Parathyroid adenoma (tissue), 2 donors: ENCODE data around the gene PACSIN1.

ENCODE experiments used
- H2AFZ ChIP-seq: fragments of 300-600 bp; sonication (generic); one replicate; pipeline ENCODE4 v1.7.0; 2017; ENCODE audit warnings: antibody characterized with exemption, mild to moderate bottlenecking
- H3K27ac ChIP-seq: fragments of 300-600 bp; sonication (generic); one replicate; pipeline ENCODE4 v1.7.0; 2017
- H3K27me3 ChIP-seq: fragments of 300-600 bp; sonication (generic); one replicate; pipeline ENCODE4 v1.7.0; 2017; ENCODE audit warnings: low read length; ENCODE audit not compliant: control insufficient read depth, insufficient read depth
- H3K36me3 ChIP-seq: fragments of 300-600 bp; sonication (generic); one replicate; pipeline ENCODE4 v1.7.0; 2017; ENCODE audit warnings: low read length; ENCODE audit not compliant: control insufficient read depth, insufficient read depth
- H3K4me1 ChIP-seq: fragments of 300-600 bp; sonication (generic); one replicate; pipeline ENCODE4 v1.7.0; 2017; ENCODE audit warnings: control low read depth
- H3K4me2 ChIP-seq: fragments of 300-600 bp; sonication (generic); one replicate; pipeline ENCODE4 v1.7.0; 2017; ENCODE audit warnings: low read length
- H3K4me3 ChIP-seq: fragments of 300-600 bp; sonication (generic); one replicate; pipeline ENCODE4 v1.7.0; 2017; ENCODE audit warnings: low read depth, low read length
- H3K79me2 ChIP-seq: fragments of 300-600 bp; sonication (generic); one replicate; pipeline ENCODE4 v1.7.0; 2017; ENCODE audit warnings: control low read depth
- H3K9ac ChIP-seq: fragments of 300-600 bp; sonication (generic); one replicate; pipeline ENCODE4 v1.7.0; 2017; ENCODE audit warnings: mild to moderate bottlenecking
- H3K9me3 ChIP-seq: fragments of 300-600 bp; sonication (generic); one replicate; pipeline ENCODE4 v1.7.0; 2017; ENCODE audit warnings: low read length; ENCODE audit not compliant: control insufficient read depth
- CTCF ChIP-seq: fragments of 300-600 bp; sonication (generic); IDR thresholded peaks from one replicate; pipeline ENCODE4 v1.7.0; 2017; ENCODE audit warnings: antibody characterized with exemption, mild to moderate bottlenecking
- donor health status: primary hyperparathyroidism.

PACSIN1 gene

GRCh38 chr6:34568341-34569201 lies 102.7 kb downstream of the PACSIN1 start:
- no peak for TF ChIP-seq CTCF
- Histone ChIP-seq H3K27me3 (no peaks in the 10 kb centered on the region), H3K4me3 (no peak overlapping the region), H3K4me1 (no peaks in the 10 kb centered on the region), H3K4me2 (no peak overlapping the region), H3K36me3 (no peaks in the 10 kb centered on the region), H2AFZ (no peak overlapping the region), H3K79me2 (no peaks in the 10 kb centered on the region), H3K27ac (no peak overlapping the region), H3K9ac (no peak overlapping the region), H3K9me3 (no peaks in the 10 kb centered on the region)

- TF ChIP-seq CTCF, result no peak
Observed at GRCh38 chr6:34569361-34569973, 103.6 kb downstream of the PACSIN1 start.

GRCh38 chr6:34570066-34570833 lies 104.4 kb downstream of the PACSIN1 start:
- Histone ChIP-seq H3K4me2 (no peak overlapping the region), H3K4me1 (no peaks in the 10 kb centered on the region), H3K27ac (no peak overlapping the region), H3K9ac (no peak overlapping the region), H3K4me3 (no peak overlapping the region), H3K79me2 (no peaks in the 10 kb centered on the region), H3K27me3 (no peaks in the 10 kb centered on the region), H3K36me3 (no peaks in the 10 kb centered on the region), H3K9me3 (no peaks in the 10 kb centered on the region), H2AFZ (no peak overlapping the region)
- no peak for TF ChIP-seq CTCF

More at GRCh38 chr6:34569361-34569973, 103.6 kb downstream of the PACSIN1 start:
- Histone ChIP-seq H3K4me3 (no peak overlapping the region), H3K36me3 (no peaks in the 10 kb centered on the region), H3K27ac (no peak overlapping the region), H3K4me2 (no peak overlapping the region), H2AFZ (no peak overlapping the region), H3K9ac (no peak overlapping the region), H3K27me3 (no peaks in the 10 kb centered on the region), H3K4me1 (no peaks in the 10 kb centered on the region), H3K9me3 (no peaks in the 10 kb centered on the region), H3K79me2 (no peaks in the 10 kb centered on the region)

- no peak overlapping the region for H2AFZ ChIP-seq
- H3K9me3 ChIP-seq, result no peaks in the 10 kb centered on the region
- H3K36me3 ChIP-seq, result no peaks in the 10 kb centered on the region
- no peak overlapping the region for H3K27ac ChIP-seq
- no peaks in the 10 kb centered on the region for H3K79me2 ChIP-seq
- H3K27me3 ChIP-seq, result no peaks in the 10 kb centered on the region
- no peak overlapping the region for H3K4me2 ChIP-seq
- H3K4me1 ChIP-seq, result no peaks in the 10 kb centered on the region
- H3K4me3 ChIP-seq, result no peak overlapping the region
- TF ChIP-seq CTCF, result no peak
- H3K9ac ChIP-seq, result no peak overlapping the region
Observed at GRCh38 chr6:34571388-34571787, 105.5 kb downstream of the PACSIN1 start.
